GM23248 (cell line): Measurements from ENCODE around the gene ZFYVE21.

Experiments used
- EZH2 ChIP-seq: fragments of 200-600 bp; sonication (generic); IDR thresholded peaks from 2 replicates; pipeline ENCODE4 v1.6.1; 2018; ENCODE audit warnings: antibody characterized with exemption, mild to moderate bottlenecking; ENCODE audit not compliant: insufficient read depth, poor library complexity, severe bottlenecking
- EZH2phosphoT487 ChIP-seq: fragments of 200-600 bp; sonication (generic); IDR thresholded peaks from 2 replicates; pipeline ENCODE4 v1.6.1; 2018; ENCODE audit warnings: antibody characterized with exemption, moderate library complexity, mild to moderate bottlenecking, low read depth; ENCODE audit not compliant: insufficient read depth

DNA sequence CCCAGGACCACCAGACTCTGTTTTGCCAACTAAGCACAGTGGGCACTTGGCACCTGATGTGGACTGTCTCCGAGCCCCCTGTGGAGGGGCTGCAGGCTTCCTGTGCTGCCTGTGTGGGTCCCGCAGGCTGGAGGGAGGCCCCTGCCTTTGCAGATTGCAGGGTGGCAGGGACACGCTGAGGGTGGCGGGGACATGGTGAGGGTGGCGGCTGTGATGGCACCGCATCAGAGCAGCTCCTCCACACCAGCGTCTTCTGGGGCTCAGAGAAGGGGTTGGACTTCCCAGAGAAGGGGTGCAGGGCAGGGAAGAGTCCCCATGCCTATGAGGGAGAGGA is 8.1 kb downstream of the ZFYVE21 start:
- no peak for TF ChIP-seq EZH2phosphoT487
- no peak for TF ChIP-seq EZH2
